ENCODE results near the gene ZNF616.

- TF ChIP-seq ELF4 (CRISPR knock-in tag; IDR thresholded peaks at IDR 0.05; ENCODE audit: low read depth) (no peak), IRF1 (CRISPR knock-in tag; IDR thresholded peaks at IDR 0.05) (no peak), ZNF423 (CRISPR knock-in tag; IDR thresholded peaks at IDR 0.05) (no peak), CTCF (IDR thresholded peaks at IDR 0.05) (no peak), NFYB (CRISPR knock-in tag; conservative IDR thresholded peaks at IDR 0.05; ENCODE audit: low read depth) (no peak), STAT6 (CRISPR knock-in tag; conservative IDR thresholded peaks at IDR 0.05; ENCODE audit: low read depth) (no peak), TEAD1 (CRISPR knock-in tag; IDR thresholded peaks at IDR 0.05) (no peak), ATF2 (CRISPR knock-in tag; IDR thresholded peaks at IDR 0.05; ENCODE audit: borderline replicate concordance, low read depth) (no peak), HMGXB4 (CRISPR knock-in tag; IDR thresholded peaks at IDR 0.05) (no peak), NR2C2 (CRISPR knock-in tag; IDR thresholded peaks at IDR 0.05) (no peak), ZNF138 (CRISPR knock-in tag; conservative IDR thresholded peaks at IDR 0.05) (no peak), CREB1 (CRISPR knock-in tag; IDR thresholded peaks at IDR 0.05) (no peak), SP1 (CRISPR knock-in tag; conservative IDR thresholded peaks at IDR 0.05) (no peak)
Measured at GRCh38 chr19:52099497-52100138, 40.1 kb downstream of the ZNF616 start.

Measured in WTC11 (cell line).